ENCODE measurements around the gene RYR3. TPM values are rescaled to one million over a fixed set of nuclear protein-coding genes. Genes with fewer than 3 reads are reported as not detected.

RYR3 gene
- total and polyA plus RNA-seq, 5 experiments from 2014 or later: 0.17 to 0.22 TPM; not detected in 3

DNA sequence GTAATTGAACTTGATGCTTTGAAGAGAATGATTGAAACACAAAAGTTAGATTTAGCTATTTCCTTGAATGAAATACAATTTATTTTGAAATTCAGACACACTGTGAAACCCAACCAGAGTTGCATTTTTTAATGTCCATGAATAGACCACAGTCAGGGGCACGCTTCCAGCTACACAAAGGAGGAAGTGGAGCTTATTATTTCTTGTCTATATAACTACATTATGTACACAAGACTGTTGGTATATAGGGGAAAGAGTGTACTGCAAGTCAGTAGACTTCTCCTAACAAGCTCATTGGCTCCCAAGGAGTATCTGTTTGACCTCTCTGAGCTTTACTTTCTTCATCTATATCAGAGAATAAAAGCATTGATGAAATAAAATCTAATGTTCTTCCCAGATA is 326.2 kb downstream of the RYR3 start:
- peaks cover 0 to 29% (median 12%) of the 10 kb centered on the region in 5 donors for H3K27me3 Mint-ChIP-seq
- ATAC-seq (no peak), DNase-seq (no peak)
- H3K27ac Mint-ChIP-seq: no peak overlapping the region
- POLR2A ChIA-PET: no interaction called here
- peaks cover 0 to 7% (median 2%) of the 10 kb centered on the region in 4 donors for H3K4me1 Mint-ChIP-seq
- H3K4me3 Mint-ChIP-seq: no peak overlapping the region
- no peaks in the 10 kb centered on the region for H3K9me3 Mint-ChIP-seq
- H3K36me3 Mint-ChIP-seq: no peaks in the 10 kb centered on the region

DNA sequence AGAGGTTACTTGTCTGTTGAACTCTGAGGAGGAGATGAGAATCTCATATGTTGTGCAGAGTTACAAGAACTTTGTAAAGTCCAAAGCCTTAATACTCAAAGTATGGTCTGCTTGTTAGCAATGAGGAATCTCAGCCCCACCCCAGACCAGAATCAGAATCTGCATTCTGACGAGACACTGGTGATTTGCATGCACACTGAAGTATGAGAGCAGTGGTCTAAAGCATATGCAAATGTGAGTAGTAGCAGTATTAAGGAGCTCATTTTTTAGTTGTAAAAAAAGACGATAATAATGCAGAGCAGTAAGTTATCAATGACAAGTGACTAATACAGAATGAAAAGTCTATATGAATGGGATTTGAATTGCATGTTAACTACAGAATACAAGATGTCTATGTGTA is 327.7 kb downstream of the RYR3 start:
- no peak overlapping the region for H3K27ac Mint-ChIP-seq
- DNase-seq (no peak), ATAC-seq (no peak)
- H3K27me3 Mint-ChIP-seq: peaks cover 1 to 29% (median 9%) of the 10 kb centered on the region in 5 donors
- no peaks in the 10 kb centered on the region for H3K36me3 Mint-ChIP-seq
- peaks cover 0 to 7% (median 2%) of the 10 kb centered on the region in 4 donors for H3K4me1 Mint-ChIP-seq
- no peak overlapping the region for H3K4me3 Mint-ChIP-seq
- H3K9me3 Mint-ChIP-seq: no peaks in the 10 kb centered on the region
- POLR2A ChIA-PET: no interaction called here

GRCh38 chr15:33639051-33639450 is 328.3 kb downstream of the RYR3 start:
- DNase-seq: no peak
- Mint-ChIP-seq H3K4me1 (peaks cover 0 to 7% (median 2%) of the 10 kb centered on the region in 4 donors), H3K27ac (no peak overlapping the region), H3K9me3 (no peaks in the 10 kb centered on the region), H3K36me3 (no peaks in the 10 kb centered on the region), H3K4me3 (no peak overlapping the region), H3K27me3 (peaks cover 1 to 29% (median 9%) of the 10 kb centered on the region in 5 donors)
- no peak for ATAC-seq
- POLR2A ChIA-PET: no interaction called here

DNA sequence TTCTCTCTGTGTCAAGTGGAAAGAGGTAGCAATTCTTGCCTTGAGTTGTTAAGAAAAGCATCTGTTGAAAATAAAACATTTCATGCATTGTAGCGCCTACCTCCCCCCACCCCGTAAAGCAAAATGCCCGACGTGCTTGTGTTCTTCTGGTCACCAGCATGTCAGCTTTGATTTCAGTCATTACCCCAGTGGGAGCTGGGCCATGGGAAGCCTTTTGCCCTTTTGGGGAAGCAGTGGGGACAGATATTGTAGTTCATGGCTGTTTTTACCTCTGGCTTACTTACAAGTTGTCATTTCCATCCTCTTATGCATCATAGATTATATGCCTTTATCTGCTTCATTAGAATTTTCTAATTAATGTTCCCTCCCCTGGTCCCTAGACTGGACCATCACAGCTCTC is 328.7 kb downstream of the RYR3 start:
- H3K4me3 Mint-ChIP-seq: no peak overlapping the region
- no peak overlapping the region for H3K27ac Mint-ChIP-seq
- no peaks in the 10 kb centered on the region for H3K36me3 Mint-ChIP-seq
- DNase-seq: no peak
- peaks cover 0 to 7% (median 2%) of the 10 kb centered on the region in 4 donors for H3K4me1 Mint-ChIP-seq
- peaks cover 1 to 29% (median 9%) of the 10 kb centered on the region in 5 donors for H3K27me3 Mint-ChIP-seq
- POLR2A ChIA-PET: no interaction called here
- H3K9me3 Mint-ChIP-seq: no peaks in the 10 kb centered on the region
- ATAC-seq: no peak

DNA sequence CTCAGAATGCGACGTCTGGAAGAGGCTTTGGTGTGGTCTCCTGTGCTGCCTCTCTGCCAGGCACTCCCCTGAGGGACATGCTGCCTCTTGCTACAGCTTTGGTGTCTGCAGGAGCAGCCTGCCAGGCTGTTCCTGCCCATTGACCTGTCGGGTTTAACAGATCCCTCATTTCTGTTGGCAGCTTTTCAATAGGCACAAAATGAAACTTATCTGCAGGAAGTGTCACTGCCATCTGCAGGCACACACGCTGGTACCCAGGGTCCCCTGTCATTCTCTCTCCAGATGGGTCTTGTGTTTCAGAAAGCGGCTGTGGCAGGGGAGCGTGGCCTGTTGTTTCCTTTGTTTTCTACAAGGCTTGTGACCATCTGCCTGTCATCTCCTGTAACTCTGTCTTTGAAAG is 329.2 kb downstream of the RYR3 start:
- POLR2A ChIA-PET: no interaction called here
- Mint-ChIP-seq H3K27me3 (peaks cover 1 to 29% (median 9%) of the 10 kb centered on the region in 5 donors), H3K27ac (no peak overlapping the region), H3K4me1 (peaks cover 0 to 7% (median 2%) of the 10 kb centered on the region in 4 donors), H3K36me3 (no peaks in the 10 kb centered on the region), H3K4me3 (no peak overlapping the region), H3K9me3 (no peaks in the 10 kb centered on the region)
- no peak for DNase-seq
- ATAC-seq: no peak

- Mint-ChIP-seq H3K4me3 (no peak overlapping the region), H3K27ac (no peak overlapping the region), H3K36me3 (no peaks in the 10 kb centered on the region), H3K9me3 (no peaks in the 10 kb centered on the region), H3K27me3 (peaks cover 0 to 22% (median 4%) of the 10 kb centered on the region in 5 donors), H3K4me1 (peaks cover 0 to 7% (median 2%) of the 10 kb centered on the region in 4 donors)
- POLR2A ChIA-PET: no interaction called here
- no peak for DNase-seq
- ATAC-seq: no peak
Observed at GRCh38 chr15:33641069-33641468, 330.3 kb downstream of the RYR3 start.

DNA sequence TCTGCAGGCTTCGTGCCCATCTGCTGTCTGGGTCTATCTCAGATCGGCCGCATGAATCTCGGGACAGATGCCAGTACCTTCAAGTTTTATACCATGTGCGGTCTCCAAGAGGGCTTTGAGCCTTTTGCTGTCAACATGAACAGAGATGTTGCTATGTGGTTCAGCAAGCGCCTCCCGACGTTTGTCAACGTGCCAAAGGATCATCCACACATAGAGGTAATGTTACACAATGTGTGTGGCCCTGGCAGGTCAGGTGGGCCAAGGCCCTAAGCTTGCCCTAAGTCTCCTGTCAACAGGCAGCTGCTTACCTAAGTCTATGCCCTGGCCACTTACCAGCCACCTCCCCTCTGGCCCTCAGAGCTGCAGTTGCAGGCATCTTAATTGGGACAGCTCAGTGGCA is 333.5 kb downstream of the RYR3 start:
- H3K4me3 Mint-ChIP-seq: no peak overlapping the region
- ATAC-seq: no peak
- DNase-seq: no peak
- H3K27me3 Mint-ChIP-seq: peaks cover 0 to 34% (median 6%) of the 10 kb centered on the region in 5 donors
- H3K27ac Mint-ChIP-seq: no peak overlapping the region
- POLR2A ChIA-PET: no interaction called here
- H3K36me3 Mint-ChIP-seq: no peaks in the 10 kb centered on the region
- no peaks in the 10 kb centered on the region for H3K9me3 Mint-ChIP-seq
- H3K4me1 Mint-ChIP-seq: peaks cover 0 to 7% (median 2%) of the 10 kb centered on the region in 4 donors

DNA sequence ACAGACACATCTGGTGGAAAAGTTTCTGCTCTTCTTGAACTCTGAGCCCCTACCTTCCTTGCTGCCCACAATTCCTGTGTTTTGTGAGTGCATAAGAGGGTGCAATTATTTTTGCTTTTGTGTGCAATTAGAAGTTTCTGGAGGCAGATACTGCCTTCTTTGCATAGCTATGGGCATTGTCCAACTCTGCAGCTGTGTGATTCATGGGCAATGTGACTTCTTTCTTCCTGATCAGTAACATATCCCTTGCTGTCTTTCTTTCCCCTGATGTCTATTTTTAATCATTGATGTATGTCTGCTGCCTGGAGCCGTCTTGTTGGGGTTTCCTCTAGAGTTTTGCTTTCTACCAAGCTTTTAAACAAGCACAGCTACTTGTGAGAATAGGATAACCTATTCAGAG is 336.0 kb downstream of the RYR3 start:
- H3K4me1 Mint-ChIP-seq: no peaks in the 10 kb centered on the region
- H3K4me3 Mint-ChIP-seq: no peak overlapping the region

GRCh38 chr15:33649217-33649933 is 338.6 kb downstream of the RYR3 start:
- Mint-ChIP-seq H3K27me3 (peaks cover 0 to 20% (median 5%) of the 10 kb centered on the region in 5 donors), H3K4me3 (no peak overlapping the region), H3K4me1 (no peaks in the 10 kb centered on the region), H3K27ac (no peak overlapping the region), H3K9me3 (no peaks in the 10 kb centered on the region), H3K36me3 (no peaks in the 10 kb centered on the region)
- ATAC-seq (no peak), DNase-seq (no peak)
- POLR2A ChIA-PET: no interaction called here

More for the DNA sequence above, 336.0 kb downstream of the RYR3 start:
- POLR2A ChIA-PET: no interaction called here
- ATAC-seq (no peak), DNase-seq (no peak)
- no peaks in the 10 kb centered on the region for H3K36me3 Mint-ChIP-seq
- H3K27ac Mint-ChIP-seq: no peak overlapping the region
- no peaks in the 10 kb centered on the region for H3K9me3 Mint-ChIP-seq
- peaks cover 0 to 31% (median 6%) of the 10 kb centered on the region in 5 donors for H3K27me3 Mint-ChIP-seq

GRCh38 chr15:33654860-33655259 is 344.1 kb downstream of the RYR3 start:
- Mint-ChIP-seq H3K27me3 (peaks cover 0 to 7% (median 2%) of the 10 kb centered on the region in 5 donors), H3K4me1 (no peaks in the 10 kb centered on the region), H3K36me3 (no peaks in the 10 kb centered on the region), H3K9me3 (no peaks in the 10 kb centered on the region), H3K27ac (peak overlapping the region in 1 of 10 donors; percentile 57), H3K4me3 (no peak overlapping the region)
- POLR2A ChIA-PET: no interaction called here
- ATAC-seq (no peak), DNase-seq (no peak)

- ATAC-seq (no peak), DNase-seq (no peak)
- no peaks in the 10 kb centered on the region for H3K9me3 Mint-ChIP-seq
- H3K36me3 Mint-ChIP-seq: no peaks in the 10 kb centered on the region
- H3K4me3 Mint-ChIP-seq: no peak overlapping the region
- POLR2A ChIA-PET: no interaction called here
- peaks cover 0 to 7% (median 2%) of the 10 kb centered on the region in 5 donors for H3K27me3 Mint-ChIP-seq
- no peak overlapping the region for H3K27ac Mint-ChIP-seq
- no peaks in the 10 kb centered on the region for H3K4me1 Mint-ChIP-seq
Observed at GRCh38 chr15:33655488-33655887, 344.7 kb downstream of the RYR3 start.

- Mint-ChIP-seq H3K27me3 (peaks cover 0 to 11% (median 2%) of the 10 kb centered on the region in 5 donors), H3K4me1 (no peaks in the 10 kb centered on the region), H3K36me3 (no peaks in the 10 kb centered on the region), H3K4me3 (no peak overlapping the region), H3K27ac (no peak overlapping the region), H3K9me3 (no peaks in the 10 kb centered on the region)
- POLR2A ChIA-PET: no interaction called here
- no peak for DNase-seq
- ATAC-seq: no peak
Observed at GRCh38 chr15:33656168-33656567, 345.4 kb downstream of the RYR3 start.

GRCh38 chr15:33660151-33660550 is 349.4 kb downstream of the RYR3 start:
- Mint-ChIP-seq H3K27ac (no peak overlapping the region), H3K36me3 (no peaks in the 10 kb centered on the region), H3K9me3 (no peaks in the 10 kb centered on the region), H3K4me1 (no peaks in the 10 kb centered on the region), H3K4me3 (no peak overlapping the region), H3K27me3 (peaks cover 0 to 22% (median 2%) of the 10 kb centered on the region in 5 donors)
- ATAC-seq: no peak
- no peak for DNase-seq
- POLR2A ChIA-PET: no interaction called here

GRCh38 chr15:33662014-33662413 is 351.2 kb downstream of the RYR3 start:
- Mint-ChIP-seq H3K9me3 (no peaks in the 10 kb centered on the region), H3K4me3 (no peak overlapping the region), H3K27ac (no peak overlapping the region), H3K36me3 (no peaks in the 10 kb centered on the region), H3K27me3 (peaks cover 0 to 20% (median 4%) of the 10 kb centered on the region in 5 donors), H3K4me1 (no peaks in the 10 kb centered on the region)
- POLR2A ChIA-PET: no interaction called here
- ATAC-seq (no peak), DNase-seq (no peak)
